Measurements from ENCODE around the gene CCAR1. TPM values are rescaled to one million over a fixed set of nuclear protein-coding genes. Genes with fewer than 3 reads are reported as not detected.
"Not testable (repeated sequence)": the region's sequence is repeated elsewhere in the genome, so short reads cannot be mapped to it uniquely, and the experiment has no call there.

CCAR1 gene
- total RNA-seq, 5 donors from 2014 or later (not counting 1 experiment from before 2014, with no cell fraction given) = 73.1 to 91.1 (median 76.6) TPM

- Histone ChIP-seq H3K9me3 (no peaks in the 10 kb centered on the region), H3K4me3 (ENCODE audit: control insufficient read depth in 1 of 2, extremely low read depth in 1 of 2, low read length in 1 of 2) (no peak overlapping the region), H3K27me3 (replicated peaks in 1 of 2; ENCODE audit: control insufficient read depth in 2 of 2, extremely low read depth in 1 of 2, insufficient read depth in 2 of 2, low read length in 1 of 2) (no peaks in the 10 kb centered on the region), H3K4me1 (ENCODE audit: control insufficient read depth in 1 of 2, extremely low read depth in 1 of 2, insufficient read depth in 2 of 2, low read length in 2 of 2) (no peaks in the 10 kb centered on the region), H3K36me3 (ENCODE audit: control insufficient read depth in 2 of 2, extremely low read depth in 1 of 2, insufficient read depth in 1 of 2, low read length in 1 of 2) (peaks cover 7 to 11% of the 10 kb centered on the region in 2 donors), H3K27ac (ENCODE audit: low read length) (no peak overlapping the region)
- Mint-ChIP-seq H3K4me1 (no peaks in the 10 kb centered on the region), H3K9me3 (no peaks in the 10 kb centered on the region), H3K27ac (no peak overlapping the region), H3K27me3 (no peaks in the 10 kb centered on the region), H3K4me3 (no peak overlapping the region), H3K36me3 (peaks cover 23% of the 10 kb centered on the region)
- ATAC-seq (replicated peaks in 1 of 4) = no peak
- ChIA-PET POLR2A (interaction anchor here in 1 of 2 donors (0.5 kb wide), 1 partner anchor 20 kb away, joined by 12 read pairs; no protein-coding TSS in a partner anchor), CTCF (interaction anchor here in 1 of 2 donors (0.6 to 0.7 kb wide), 3 partner anchors 89 to 902 kb away, joined by 3 to 5 read pairs (median 4); no protein-coding TSS in a partner anchor)
- DNase-seq = no peak
- WGBS (ENCODE audit: insufficient coverage) = 100% methylated on average over 2 of the region's 4 CpGs
Observed at GRCh38 chr10:68795886-68796532, 75.0 kb downstream of the CCAR1 start.

DNA sequence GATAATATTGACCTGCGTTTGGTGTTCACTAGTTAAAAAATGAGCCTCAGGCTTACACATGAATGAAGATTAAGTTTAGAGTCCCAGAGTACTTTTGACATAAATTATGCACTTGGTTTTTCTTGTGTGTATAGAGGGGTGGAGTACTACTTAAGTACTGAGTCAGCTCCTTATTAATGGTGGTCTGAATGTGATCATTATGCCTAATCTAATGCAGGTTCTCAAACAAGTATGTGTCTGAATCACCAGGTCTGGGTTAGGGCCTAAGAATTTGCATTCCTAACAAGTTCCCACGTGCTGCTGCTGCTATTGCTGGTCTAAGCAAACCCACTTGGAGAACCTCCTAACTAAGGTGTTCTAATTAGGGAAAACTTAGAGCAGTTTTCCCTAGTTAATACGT is 75.6 kb downstream of the CCAR1 start:
- Mint-ChIP-seq H3K27me3 (no peaks in the 10 kb centered on the region), H3K27ac (no peak overlapping the region), H3K4me1 (no peaks in the 10 kb centered on the region), H3K9me3 (no peaks in the 10 kb centered on the region), H3K36me3 (peaks cover 21% of the 10 kb centered on the region), H3K4me3 (no peak overlapping the region)
- no peak for ATAC-seq (replicated peaks in 1 of 4)
- Histone ChIP-seq H3K9me3 (no peaks in the 10 kb centered on the region), H3K36me3 (ENCODE audit: control insufficient read depth in 2 of 2, extremely low read depth in 1 of 2, insufficient read depth in 1 of 2, low read length in 1 of 2) (peaks cover 7 to 8% of the 10 kb centered on the region in 2 donors), H3K27ac (ENCODE audit: low read length) (no peak overlapping the region), H3K4me3 (ENCODE audit: control insufficient read depth in 1 of 2, extremely low read depth in 1 of 2, low read length in 1 of 2) (no peak overlapping the region), H3K4me1 (ENCODE audit: control insufficient read depth in 1 of 2, extremely low read depth in 1 of 2, insufficient read depth in 2 of 2, low read length in 2 of 2) (no peaks in the 10 kb centered on the region), H3K27me3 (replicated peaks in 1 of 2; ENCODE audit: control insufficient read depth in 2 of 2, extremely low read depth in 1 of 2, insufficient read depth in 2 of 2, low read length in 1 of 2) (no peaks in the 10 kb centered on the region)
- ChIA-PET CTCF (no interaction called here), POLR2A (interaction anchor here in 1 of 2 donors (0.5 kb wide), 1 partner anchor 21 kb away, joined by 12 read pairs; no protein-coding TSS in a partner anchor)
- no CpG with 5 or more reads among the region's 3 CpGs for WGBS (ENCODE audit: insufficient coverage)
- no peak for DNase-seq

GRCh38 chr10:68800211-68800610 is 79.2 kb downstream of the CCAR1 start:
- no peak for ATAC-seq (replicated peaks in 1 of 4)
- no peaks in the 10 kb centered on the region for H3K9me3 Mint-ChIP-seq
- H3K4me3 ChIP-seq (ENCODE audit: control insufficient read depth in 1 of 2, extremely low read depth in 1 of 2, low read length in 1 of 2) = no peak overlapping the region
- WGBS (ENCODE audit: insufficient coverage) = no CpG with 5 or more reads among the region's 2 CpGs
- ChIA-PET POLR2A (interaction anchor here in 1 of 2 donors (0.6 kb wide), 1 partner anchor 889 kb away, joined by 3 read pairs; no protein-coding TSS in a partner anchor), CTCF (interaction anchor here in 1 of 2 donors (0.7 kb wide), 1 partner anchor 13 kb away, joined by 5 read pairs; no protein-coding TSS in a partner anchor)
- H3K4me1 ChIP-seq (ENCODE audit: control insufficient read depth in 1 of 2, extremely low read depth in 1 of 2, insufficient read depth in 2 of 2, low read length in 2 of 2) = no peaks in the 10 kb centered on the region
- DNase-seq = no peak
- H3K27ac Mint-ChIP-seq = no peak overlapping the region
- H3K27me3 ChIP-seq (replicated peaks in 1 of 2; ENCODE audit: control insufficient read depth in 2 of 2, extremely low read depth in 1 of 2, insufficient read depth in 2 of 2, low read length in 1 of 2) = no peaks in the 10 kb centered on the region
- H3K36me3 Mint-ChIP-seq = peaks cover 5% of the 10 kb centered on the region
- no peaks in the 10 kb centered on the region for H3K27me3 Mint-ChIP-seq
- H3K27ac ChIP-seq (ENCODE audit: low read length) = no peak overlapping the region
- no peaks in the 10 kb centered on the region for H3K4me1 Mint-ChIP-seq
- H3K36me3 ChIP-seq (ENCODE audit: control insufficient read depth in 2 of 2, extremely low read depth in 1 of 2, insufficient read depth in 1 of 2, low read length in 1 of 2) = peaks cover 0 to 7% of the 10 kb centered on the region in 2 donors
- H3K4me3 Mint-ChIP-seq = no peak overlapping the region
- no peaks in the 10 kb centered on the region for H3K9me3 ChIP-seq

DNA sequence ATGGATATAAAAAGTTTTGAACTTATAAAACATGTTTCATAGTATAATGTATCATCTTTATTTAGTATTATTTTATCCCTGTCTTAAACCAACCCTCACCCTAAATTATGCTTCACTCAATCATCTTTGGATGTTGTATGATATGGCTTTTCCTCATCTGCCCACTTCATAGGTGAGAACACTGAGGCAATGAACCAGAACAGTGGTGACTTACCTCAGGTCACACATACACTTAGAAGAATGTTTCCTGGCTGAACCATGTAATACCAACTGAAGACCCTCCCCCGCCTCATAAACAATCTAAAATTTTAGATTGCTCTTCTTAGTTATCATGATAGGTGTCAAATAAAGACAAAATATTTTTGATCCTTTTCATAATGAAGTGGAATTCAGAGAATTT is 83.7 kb downstream of the CCAR1 start:
- ChIA-PET POLR2A (interaction anchor here in 1 of 2 donors (0.7 kb wide), 1 partner anchor 376 kb away, joined by 3 read pairs; no protein-coding TSS in a partner anchor), CTCF (no interaction called here)
- Mint-ChIP-seq H3K4me3 (no peak overlapping the region), H3K36me3 (no peaks in the 10 kb centered on the region), H3K27ac (no peak overlapping the region), H3K27me3 (no peaks in the 10 kb centered on the region), H3K4me1 (no peaks in the 10 kb centered on the region), H3K9me3 (no peaks in the 10 kb centered on the region)
- WGBS (ENCODE audit: insufficient coverage) = no CpG with 5 or more reads among the region's 1 CpG
- DNase-seq (no peak), ATAC-seq (replicated peaks in 1 of 4) (no peak)
- Histone ChIP-seq H3K36me3 (ENCODE audit: control insufficient read depth in 2 of 2, extremely low read depth in 1 of 2, insufficient read depth in 1 of 2, low read length in 1 of 2) (no peaks in the 10 kb centered on the region), H3K4me1 (ENCODE audit: control insufficient read depth in 1 of 2, extremely low read depth in 1 of 2, insufficient read depth in 2 of 2, low read length in 2 of 2) (no peaks in the 10 kb centered on the region), H3K27me3 (replicated peaks in 1 of 2; ENCODE audit: control insufficient read depth in 2 of 2, extremely low read depth in 1 of 2, insufficient read depth in 2 of 2, low read length in 1 of 2) (no peaks in the 10 kb centered on the region), H3K27ac (ENCODE audit: low read length) (no peak overlapping the region), H3K4me3 (ENCODE audit: control insufficient read depth in 1 of 2, extremely low read depth in 1 of 2, low read length in 1 of 2) (no peak overlapping the region), H3K9me3 (no peaks in the 10 kb centered on the region)

DNA sequence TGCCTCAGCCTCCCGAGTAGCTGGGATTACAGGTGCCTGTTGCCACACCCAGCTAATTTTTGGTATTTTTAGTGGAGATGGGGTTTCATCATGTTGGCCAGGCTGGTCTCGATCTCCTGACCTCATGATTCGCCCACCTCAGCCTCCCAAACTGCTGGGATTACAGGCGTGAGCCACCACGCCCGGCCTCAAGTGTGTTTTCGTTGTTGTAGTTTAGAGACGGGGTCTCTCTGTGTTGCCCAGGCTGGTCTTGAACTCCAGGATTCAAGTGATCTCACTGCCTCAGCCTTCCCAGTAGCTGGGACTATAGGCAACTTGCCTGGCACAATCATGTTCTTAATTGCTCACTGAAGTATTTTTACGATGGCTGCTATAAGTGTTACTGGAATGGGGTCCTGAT is 89.8 kb downstream of the CCAR1 start:
- H3K27ac ChIP-seq (ENCODE audit: low read length); H3K4me3 ChIP-seq (ENCODE audit: control insufficient read depth in 1 of 2, extremely low read depth in 1 of 2, low read length in 1 of 2); H3K36me3 Mint-ChIP-seq; H3K27me3 Mint-ChIP-seq; DNase-seq; H3K4me1 ChIP-seq (ENCODE audit: control insufficient read depth in 1 of 2, extremely low read depth in 1 of 2, insufficient read depth in 2 of 2, low read length in 2 of 2); H3K9me3 Mint-ChIP-seq; CTCF ChIA-PET; H3K9me3 ChIP-seq; ATAC-seq (replicated peaks in 1 of 4); H3K36me3 ChIP-seq (ENCODE audit: control insufficient read depth in 2 of 2, extremely low read depth in 1 of 2, insufficient read depth in 1 of 2, low read length in 1 of 2); H3K4me1 Mint-ChIP-seq; H3K27ac Mint-ChIP-seq; H3K4me3 Mint-ChIP-seq; H3K27me3 ChIP-seq (replicated peaks in 1 of 2; ENCODE audit: control insufficient read depth in 2 of 2, extremely low read depth in 1 of 2, insufficient read depth in 2 of 2, low read length in 1 of 2): not testable (repeated sequence)
- POLR2A ChIA-PET = interaction anchor here in 1 of 2 donors (0.5 kb wide), 1 partner anchor 16 kb away, joined by 3 read pairs; no protein-coding TSS in a partner anchor
- WGBS (ENCODE audit: insufficient coverage) = 81% methylated on average over 8 of the region's 9 CpGs

DNA sequence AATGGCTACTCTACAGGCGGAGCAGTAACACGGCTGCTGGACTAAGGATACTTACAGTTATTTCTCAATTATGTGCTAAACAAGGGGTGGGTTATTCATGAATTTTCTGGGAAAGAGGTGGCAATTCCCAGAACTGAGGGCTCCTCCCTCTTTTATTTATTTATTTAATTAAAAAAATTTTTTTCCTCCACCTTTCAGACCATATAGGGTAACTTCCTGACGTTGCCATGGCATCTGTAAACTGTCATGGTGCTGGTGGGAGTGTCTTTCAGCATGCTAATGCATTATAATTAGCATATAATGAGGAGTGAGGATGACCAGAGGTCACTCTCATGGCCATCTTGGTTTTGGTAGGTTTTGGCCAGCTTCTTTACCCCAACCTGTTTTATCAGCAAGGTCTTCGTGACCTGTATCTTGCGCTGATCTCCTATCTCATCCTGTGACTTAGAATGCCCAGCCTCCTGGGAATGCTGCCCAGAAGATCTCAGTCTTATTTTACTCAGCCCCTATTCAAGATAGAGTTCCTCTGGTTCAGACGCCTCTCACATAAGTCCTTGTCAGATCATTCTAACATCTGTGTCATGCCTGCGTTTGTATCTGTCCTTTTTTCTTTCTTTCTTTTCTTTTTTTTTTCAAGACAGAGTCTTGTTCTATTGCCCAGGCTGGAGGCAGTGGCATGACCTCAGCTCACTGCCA is 90.4 kb downstream of the CCAR1 start:
- Histone ChIP-seq H3K36me3 (ENCODE audit: control insufficient read depth in 2 of 2, extremely low read depth in 1 of 2, insufficient read depth in 1 of 2, low read length in 1 of 2) (no peaks in the 10 kb centered on the region), H3K27me3 (replicated peaks in 1 of 2; ENCODE audit: control insufficient read depth in 2 of 2, extremely low read depth in 1 of 2, insufficient read depth in 2 of 2, low read length in 1 of 2) (no peaks in the 10 kb centered on the region), H3K27ac (ENCODE audit: low read length) (no peak overlapping the region), H3K9me3 (no peaks in the 10 kb centered on the region), H3K4me1 (ENCODE audit: control insufficient read depth in 1 of 2, extremely low read depth in 1 of 2, insufficient read depth in 2 of 2, low read length in 2 of 2) (no peaks in the 10 kb centered on the region), H3K4me3 (ENCODE audit: control insufficient read depth in 1 of 2, extremely low read depth in 1 of 2, low read length in 1 of 2) (no peak overlapping the region)
- DNase-seq (no peak), ATAC-seq (replicated peaks in 1 of 4) (no peak)
- Mint-ChIP-seq H3K27ac (no peak overlapping the region), H3K36me3 (no peaks in the 10 kb centered on the region), H3K9me3 (no peaks in the 10 kb centered on the region), H3K4me3 (no peak overlapping the region), H3K27me3 (no peaks in the 10 kb centered on the region), H3K4me1 (no peaks in the 10 kb centered on the region)
- POLR2A ChIA-PET = no interaction called here
- CTCF ChIA-PET = no interaction called here
- 94% methylated on average over 4 of the region's 7 CpGs for WGBS (ENCODE audit: insufficient coverage)

All from T-cell (primary cell).